Putamen (tissue), 1 donor: ENCODE measurements around the gene DCTN5.
"Not testable (repeated sequence)": the region's sequence is repeated elsewhere in the genome, so short reads cannot be mapped to it uniquely, and the experiment has no call there.

ENCODE experiments used
- DNase-seq: peaks from one replicate; pipeline ENCODE4 v3.0.0-alpha.2; 2016; ENCODE audit warnings: low spot score

Gene DCTN5

GRCh38 chr16:23640931-23641765, at the start of gene DCTN5, which contains the start of gene PALB2:
DCTN5 (plus strand) TSS chr16:23641466; CDS start chr16:23641543, 77 bp downstream.
PALB2 (minus strand) TSS chr16:23641310; CDS start chr16:23641157, 153 bp downstream.
- peak; percentile 94 for DNase-seq

- DNase-seq: no peak
These were observed 47.1 kb upstream of the DCTN5 start for GRCh38 chr16:23594186-23594585.

- DNase-seq: no peak
These were observed 45.9 kb upstream of the DCTN5 start for GRCh38 chr16:23595246-23595950.

GRCh38 chr16:23595951-23596720, 45.1 kb upstream of the DCTN5 start, which contains the start of gene NDUFAB1:
NDUFAB1 (minus strand) TSS chr16:23596316; CDS start chr16:23596290, 26 bp downstream.
- peak; percentile 89 for DNase-seq

GRCh38 chr16:23597003-23597756, 44.1 kb upstream of the DCTN5 start:
- no peak for DNase-seq

- DNase-seq: no peak
These were observed 33.5 kb upstream of the DCTN5 start for GRCh38 chr16:23607726-23608125.

GRCh38 chr16:23608194-23608593, 33.1 kb upstream of the DCTN5 start:
- DNase-seq: no peak

GRCh38 chr16:23609929-23610328, 31.3 kb upstream of the DCTN5 start:
- no peak for DNase-seq

GRCh38 chr16:23610905-23611304, 30.4 kb upstream of the DCTN5 start:
- not testable (repeated sequence) for DNase-seq

- no peak for DNase-seq
These were observed 29.3 kb upstream of the DCTN5 start for GRCh38 chr16:23611936-23612335.

GRCh38 chr16:23615805-23616204, 25.5 kb upstream of the DCTN5 start:
- no peak for DNase-seq

- DNase-seq: no peak
These were observed 17.2 kb upstream of the DCTN5 start for GRCh38 chr16:23624092-23624491.

- DNase-seq: no peak
These were observed 11.8 kb upstream of the DCTN5 start for GRCh38 chr16:23629516-23629915.

GRCh38 chr16:23631874-23632273, 9.4 kb upstream of the DCTN5 start:
- not testable (repeated sequence) for DNase-seq

GRCh38 chr16:23634461-23635036, 6.7 kb upstream of the DCTN5 start:
- DNase-seq: no peak

- DNase-seq: no peak
These were observed 5.3 kb upstream of the DCTN5 start for GRCh38 chr16:23635958-23636357.

- peak; percentile 4 for DNase-seq
These were observed 693 bp upstream of the DCTN5 start for GRCh38 chr16:23640615-23640930.

- no peak for DNase-seq
These were observed 1.0 kb downstream of the DCTN5 start for GRCh38 chr16:23642246-23642774.

GRCh38 chr16:23650674-23651416, 9.6 kb downstream of the DCTN5 start:
- no peak for DNase-seq

- no peak for DNase-seq
These were observed 10.7 kb downstream of the DCTN5 start for GRCh38 chr16:23651943-23652468.
